Colonic mucosa (tissue), 4 donors: ENCODE results near the gene IMMP2L. TPM values are rescaled to one million over a fixed set of nuclear protein-coding genes. Genes with fewer than 3 reads are reported as not detected.

Experiments used
- DNase-seq: peaks from one replicate; pipeline ENCODE4 v3.0.0-alpha.2; 2020
- H3K27ac ChIP-seq: fragments of 200-600 bp; one replicate; pipeline ENCODE4 v1.8.0; 2021
- H3K27me3 ChIP-seq: fragments of 200-600 bp; one replicate; pipeline ENCODE4 v1.8.0; 2021
- H3K36me3 ChIP-seq: fragments of 200-600 bp; one replicate; pipeline ENCODE4 v1.8.0; 2021
- H3K4me1 ChIP-seq: fragments of 200-600 bp; one replicate; pipeline ENCODE4 v1.8.0; 2021; ENCODE audit warnings: mild to moderate bottlenecking
- H3K4me3 ChIP-seq: fragments of 200-600 bp; one replicate; pipeline ENCODE4 v1.8.0; 2021
- H3K9ac ChIP-seq, 2 donors: one replicate each; pipeline ENCODE4 v1.7.0; 2013; ENCODE audit warnings: control low read depth in 2 of 2, low read depth in 2 of 2, low read length in 2 of 2
- H3K9me3 ChIP-seq: fragments of 200-600 bp; one replicate; pipeline ENCODE4 v1.8.0; 2021
- CTCF ChIP-seq: fragments of 200-600 bp; IDR thresholded peaks from one replicate; pipeline ENCODE4 v1.8.0; 2022; ENCODE audit warnings: antibody characterized with exemption, mild to moderate bottlenecking
- intact Hi-C: fragments of 100-400 bp; cut with DNase I; formaldehyde crosslinking; loops from one replicate; pipeline ENCODE4 v1.14.1; 2022
- total RNA-seq, 2 donors: library from RNA; stranded (reverse); fragmentation: NEBNext Ultra II Directional in 1 of 2; extraction: Animal tissue kit (Norgen Biotek cat#: 25700) in 1 of 2; gene quantifications; one replicate each; pipeline ENCODE4 v1.2.1, GENCODE V29; 2021
- donor health status: healthy.
- donor health status: DM: no; HTN: no; CAD: no.
- donor health status: DM: no; HTN: no; CAD: no.

IMMP2L gene
- total RNA-seq, 2 donors from 2014 or later: 13.4 to 15.4 TPM

GRCh38 chr7:111266613-111267012 is 295.7 kb downstream of the IMMP2L start:
- DNase-seq: no peak
- Histone ChIP-seq H3K27me3 (no peaks in the 10 kb centered on the region), H3K27ac (no peak overlapping the region), H3K4me1 (no peaks in the 10 kb centered on the region), H3K9me3 (no peaks in the 10 kb centered on the region), H3K9ac (no peak overlapping the region), H3K4me3 (no peak overlapping the region), H3K36me3 (no peaks in the 10 kb centered on the region)
- intact Hi-C loops: no loop called here
- TF ChIP-seq CTCF: no peak

- no peak overlapping the region for H3K9ac ChIP-seq
- H3K4me1 ChIP-seq: no peaks in the 10 kb centered on the region
- no peak for DNase-seq
- H3K27ac ChIP-seq: no peak overlapping the region
- intact Hi-C loops: no loop called here
- TF ChIP-seq CTCF: no peak
- no peaks in the 10 kb centered on the region for H3K9me3 ChIP-seq
- H3K27me3 ChIP-seq: no peaks in the 10 kb centered on the region
- H3K4me3 ChIP-seq: no peak overlapping the region
- H3K36me3 ChIP-seq: no peaks in the 10 kb centered on the region
Observed at GRCh38 chr7:111265394-111265793, 296.9 kb downstream of the IMMP2L start.

GRCh38 chr7:111264981-111265380 is 297.3 kb downstream of the IMMP2L start:
- no peak for DNase-seq
- intact Hi-C loops: no loop called here
- no peak overlapping the region for H3K4me3 ChIP-seq
- H3K27me3 ChIP-seq: no peaks in the 10 kb centered on the region
- H3K36me3 ChIP-seq: no peaks in the 10 kb centered on the region
- H3K9me3 ChIP-seq: no peaks in the 10 kb centered on the region
- no peak for TF ChIP-seq CTCF
- no peak overlapping the region for H3K9ac ChIP-seq
- H3K4me1 ChIP-seq: no peaks in the 10 kb centered on the region
- H3K27ac ChIP-seq: no peak overlapping the region

GRCh38 chr7:111264111-111264868 is 298.0 kb downstream of the IMMP2L start:
- Histone ChIP-seq H3K27ac (no peak overlapping the region), H3K9me3 (no peaks in the 10 kb centered on the region), H3K4me1 (no peaks in the 10 kb centered on the region), H3K36me3 (no peaks in the 10 kb centered on the region), H3K27me3 (no peaks in the 10 kb centered on the region), H3K4me3 (no peak overlapping the region), H3K9ac (no peak overlapping the region)
- intact Hi-C loops: no loop called here
- DNase-seq: no peak
- TF ChIP-seq CTCF: no peak

GRCh38 chr7:111262293-111263116 is 299.8 kb downstream of the IMMP2L start:
- Histone ChIP-seq H3K27me3 (no peaks in the 10 kb centered on the region), H3K4me3 (no peak overlapping the region), H3K36me3 (no peaks in the 10 kb centered on the region), H3K4me1 (no peaks in the 10 kb centered on the region), H3K9ac (no peak overlapping the region), H3K9me3 (no peaks in the 10 kb centered on the region), H3K27ac (no peak overlapping the region)
- DNase-seq: no peak
- intact Hi-C loops: no loop called here
- TF ChIP-seq CTCF: no peak
